Nephron progenitor cell (in vitro differentiated cells): Measurements from ENCODE around the gene HERC2.
"Not testable (repeated sequence)": the region's sequence is repeated elsewhere in the genome, so short reads cannot be mapped to it uniquely, and the experiment has no call there.

ENCODE experiments used
- DNase-seq: peaks from one replicate; pipeline ENCODE4 v3.0.0; 2021
- H3K27ac Mint-ChIP-seq: 2 replicates; pipeline ENCODE4 v1.8.0; 2021; ENCODE audit warnings: mild to moderate bottlenecking, moderate library complexity, mixed read lengths
- H3K27me3 Mint-ChIP-seq: 2 replicates; pipeline ENCODE4 v1.8.0; 2021; ENCODE audit warnings: mild to moderate bottlenecking, low read depth, mixed read lengths; ENCODE audit not compliant: poor library complexity
- H3K36me3 Mint-ChIP-seq: 2 replicates; pipeline ENCODE4 v1.8.0; 2021; ENCODE audit warnings: low read depth, mixed read lengths
- H3K4me1 Mint-ChIP-seq: 2 replicates; pipeline ENCODE4 v1.8.0; 2021; ENCODE audit warnings: mixed read lengths
- H3K4me3 Mint-ChIP-seq: 2 replicates; pipeline ENCODE4 v1.8.0; 2021; ENCODE audit warnings: mild to moderate bottlenecking, moderate library complexity, mixed read lengths
- H3K9me3 Mint-ChIP-seq: 2 replicates; pipeline ENCODE4 v1.8.0; 2021; ENCODE audit warnings: mild to moderate bottlenecking, moderate library complexity, mixed read lengths
- CTCF ChIP-seq: fragments of 200-600 bp; sonication (generic); IDR thresholded peaks from 2 replicates; pipeline ENCODE4 v1.5.0; 2021; ENCODE audit warnings: antibody characterized with exemption

The HERC2 gene

GRCh38 chr15:28169366-28169765 lies 152.6 kb downstream of the HERC2 start:
- Mint-ChIP-seq H3K4me3 (no peak overlapping the region), H3K27ac (no peak overlapping the region), H3K27me3 (no peaks in the 10 kb centered on the region), H3K36me3 (peaks cover 92% of the 10 kb centered on the region), H3K4me1 (no peaks in the 10 kb centered on the region), H3K9me3 (no peaks in the 10 kb centered on the region)
- no peak for DNase-seq
- no peak for TF ChIP-seq CTCF

GRCh38 chr15:28168405-28169121 lies 153.4 kb downstream of the HERC2 start:
- Mint-ChIP-seq H3K27ac (peak overlapping the region; percentile 19), H3K36me3 (peaks cover 92% of the 10 kb centered on the region)
- H3K27me3 Mint-ChIP-seq, DNase-seq, H3K4me1 Mint-ChIP-seq, H3K4me3 Mint-ChIP-seq, H3K9me3 Mint-ChIP-seq: not testable (repeated sequence)

GRCh38 chr15:28167042-28167441 lies 154.9 kb downstream of the HERC2 start:
- TF ChIP-seq CTCF = no peak
- no peaks in the 10 kb centered on the region for H3K9me3 Mint-ChIP-seq
- H3K27ac Mint-ChIP-seq = no peak overlapping the region
- no peak for DNase-seq
- no peaks in the 10 kb centered on the region for H3K4me1 Mint-ChIP-seq
- H3K27me3 Mint-ChIP-seq = no peaks in the 10 kb centered on the region
- no peak overlapping the region for H3K4me3 Mint-ChIP-seq
- peaks cover 92% of the 10 kb centered on the region for H3K36me3 Mint-ChIP-seq

GRCh38 chr15:28165791-28166190 lies 156.2 kb downstream of the HERC2 start:
- Mint-ChIP-seq H3K9me3 (peaks cover 4% of the 10 kb centered on the region), H3K36me3 (peaks cover 93% of the 10 kb centered on the region), H3K27me3 (no peaks in the 10 kb centered on the region), H3K4me1 (no peaks in the 10 kb centered on the region), H3K27ac (no peak overlapping the region), H3K4me3 (no peak overlapping the region)
- no peak for TF ChIP-seq CTCF
- no peak for DNase-seq

- no peaks in the 10 kb centered on the region for H3K4me1 Mint-ChIP-seq
- H3K36me3 Mint-ChIP-seq = peaks cover 94% of the 10 kb centered on the region
- DNase-seq = no peak
- no peaks in the 10 kb centered on the region for H3K27me3 Mint-ChIP-seq
- no peak for TF ChIP-seq CTCF
- no peak overlapping the region for H3K4me3 Mint-ChIP-seq
- peaks cover 13% of the 10 kb centered on the region for H3K9me3 Mint-ChIP-seq
- no peak overlapping the region for H3K27ac Mint-ChIP-seq
These were observed 157.1 kb downstream of the HERC2 start for GRCh38 chr15:28164876-28165275.

GRCh38 chr15:28154283-28154682 lies 167.7 kb downstream of the HERC2 start:
- no peaks in the 10 kb centered on the region for H3K27me3 Mint-ChIP-seq
- peaks cover 57% of the 10 kb centered on the region for H3K9me3 Mint-ChIP-seq
- H3K4me1 Mint-ChIP-seq = no peaks in the 10 kb centered on the region
- no peak overlapping the region for H3K4me3 Mint-ChIP-seq
- H3K36me3 Mint-ChIP-seq = peaks cover 80% of the 10 kb centered on the region
- no peak for TF ChIP-seq CTCF
- H3K27ac Mint-ChIP-seq = no peak overlapping the region
- DNase-seq = no peak
